Right lobe of liver (tissue), 4 donors: ENCODE results near the gene SERTAD3.

ENCODE experiments used
- POLR2A ChIP-seq: fragments of 450-650 bp; IDR thresholded peaks from one replicate; pipeline ENCODE4 v1.6.1; 2017; ENCODE audit warnings: antibody characterized with exemption, mild to moderate bottlenecking
- TF ChIP-seq, protein P1 (sequence below), 4 donors: fragments of 200-600 bp in 3 of 4; fragments of 450-650 bp in 1 of 4; IDR thresholded peaks; one replicate each; pipeline versions ENCODE4 v1.5.1 to v1.8.0; 2016 to 2022; ENCODE audit warnings: antibody characterized with exemption in 4 of 4, mild to moderate bottlenecking in 2 of 4
- donor health status: DM: no; HTN: no; CAD: no.
- donor health status: DM: no; HTN: no; CAD: no.
- donor health status: DM: no; HTN: yes; CAD: no.

DNA sequence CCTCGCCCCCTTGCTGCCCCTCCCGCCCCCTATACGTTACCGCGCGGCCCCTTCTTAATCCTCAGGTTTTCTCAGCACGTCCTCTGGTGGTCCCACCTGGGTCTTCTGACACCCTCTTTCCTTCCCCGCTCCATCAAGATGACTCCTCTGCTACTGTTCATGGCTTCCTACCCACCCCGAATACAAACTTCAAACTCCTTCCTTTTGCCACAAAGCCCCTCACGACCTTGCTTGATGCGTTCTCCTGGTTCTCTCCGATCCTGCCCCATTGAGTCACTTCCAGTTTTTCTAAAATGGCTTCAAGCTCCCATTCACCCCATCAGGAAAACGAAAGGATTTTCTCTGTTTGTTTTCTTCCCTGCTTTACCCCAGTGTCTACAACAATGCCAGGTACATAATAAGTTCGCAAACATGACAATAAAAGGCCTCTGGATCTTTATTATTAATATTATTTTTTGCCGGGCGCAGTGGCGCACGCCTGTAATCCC is 734 bp upstream of the SERTAD3 start:
- TF ChIP-seq POLR2A = no peak
- TF ChIP-seq, protein P1, sequence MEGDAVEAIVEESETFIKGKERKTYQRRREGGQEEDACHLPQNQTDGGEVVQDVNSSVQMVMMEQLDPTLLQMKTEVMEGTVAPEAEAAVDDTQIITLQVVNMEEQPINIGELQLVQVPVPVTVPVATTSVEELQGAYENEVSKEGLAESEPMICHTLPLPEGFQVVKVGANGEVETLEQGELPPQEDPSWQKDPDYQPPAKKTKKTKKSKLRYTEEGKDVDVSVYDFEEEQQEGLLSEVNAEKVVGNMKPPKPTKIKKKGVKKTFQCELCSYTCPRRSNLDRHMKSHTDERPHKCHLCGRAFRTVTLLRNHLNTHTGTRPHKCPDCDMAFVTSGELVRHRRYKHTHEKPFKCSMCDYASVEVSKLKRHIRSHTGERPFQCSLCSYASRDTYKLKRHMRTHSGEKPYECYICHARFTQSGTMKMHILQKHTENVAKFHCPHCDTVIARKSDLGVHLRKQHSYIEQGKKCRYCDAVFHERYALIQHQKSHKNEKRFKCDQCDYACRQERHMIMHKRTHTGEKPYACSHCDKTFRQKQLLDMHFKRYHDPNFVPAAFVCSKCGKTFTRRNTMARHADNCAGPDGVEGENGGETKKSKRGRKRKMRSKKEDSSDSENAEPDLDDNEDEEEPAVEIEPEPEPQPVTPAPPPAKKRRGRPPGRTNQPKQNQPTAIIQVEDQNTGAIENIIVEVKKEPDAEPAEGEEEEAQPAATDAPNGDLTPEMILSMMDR (IDR thresholded peaks at IDR 0.05) = no peak
